Breast epithelium (tissue), 3 donors: ENCODE data around the gene ORC6.

ENCODE experiments used
- CTCF ChIP-seq, 3 donors: fragments of 450-650 bp; IDR thresholded peaks; one replicate each; pipeline ENCODE4 v1.5.1; 2016 to 2017; ENCODE audit warnings: antibody characterized with exemption in 3 of 3, mild to moderate bottlenecking in 3 of 3, moderate library complexity in 3 of 3
- POLR2AphosphoS5 ChIP-seq, 3 donors: sonication (generic); formaldehyde crosslinking; IDR thresholded peaks; one replicate each; pipeline ENCODE4 v1.6.1; 2017; ENCODE audit warnings: antibody characterized with exemption in 3 of 3

- TF ChIP-seq POLR2AphosphoS5 (IDR thresholded peaks at IDR 0.05) = no peak
- TF ChIP-seq CTCF (IDR thresholded peaks at IDR 0.05) = no peak
Observed at GRCh38 chr16:46719528-46719927, 30.1 kb downstream of the ORC6 start.
